Measurements from ENCODE around the gene SHISA5.
A peak's percentile ranks its signal among the peaks of the same experiment; 100 is the strongest.

Gene SHISA5

GRCh38 chr3:48456456-48456855 is 47.5 kb downstream of the SHISA5 start:
- DNase-seq, result no peak

DNA sequence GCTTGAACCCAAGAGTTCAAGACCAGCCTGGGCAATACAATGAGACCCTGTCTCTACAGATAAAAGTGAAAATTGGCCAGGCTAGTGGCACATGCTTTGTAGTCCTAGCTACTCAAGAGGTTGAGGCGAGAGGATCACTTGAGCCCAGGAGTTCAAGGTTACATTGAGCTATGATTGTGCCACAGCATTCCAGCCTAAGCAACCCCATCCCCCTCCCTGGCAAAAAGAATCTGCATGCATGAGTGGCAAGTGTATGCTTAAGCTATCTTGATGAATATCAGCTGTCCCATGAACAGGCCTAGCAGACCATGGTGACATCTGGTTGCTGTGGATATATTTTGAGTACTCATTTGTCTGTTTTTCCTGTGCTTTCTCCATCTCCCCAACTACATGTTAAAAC is 52.7 kb downstream of the SHISA5 start:
- DNase-seq, result no peak

DNA sequence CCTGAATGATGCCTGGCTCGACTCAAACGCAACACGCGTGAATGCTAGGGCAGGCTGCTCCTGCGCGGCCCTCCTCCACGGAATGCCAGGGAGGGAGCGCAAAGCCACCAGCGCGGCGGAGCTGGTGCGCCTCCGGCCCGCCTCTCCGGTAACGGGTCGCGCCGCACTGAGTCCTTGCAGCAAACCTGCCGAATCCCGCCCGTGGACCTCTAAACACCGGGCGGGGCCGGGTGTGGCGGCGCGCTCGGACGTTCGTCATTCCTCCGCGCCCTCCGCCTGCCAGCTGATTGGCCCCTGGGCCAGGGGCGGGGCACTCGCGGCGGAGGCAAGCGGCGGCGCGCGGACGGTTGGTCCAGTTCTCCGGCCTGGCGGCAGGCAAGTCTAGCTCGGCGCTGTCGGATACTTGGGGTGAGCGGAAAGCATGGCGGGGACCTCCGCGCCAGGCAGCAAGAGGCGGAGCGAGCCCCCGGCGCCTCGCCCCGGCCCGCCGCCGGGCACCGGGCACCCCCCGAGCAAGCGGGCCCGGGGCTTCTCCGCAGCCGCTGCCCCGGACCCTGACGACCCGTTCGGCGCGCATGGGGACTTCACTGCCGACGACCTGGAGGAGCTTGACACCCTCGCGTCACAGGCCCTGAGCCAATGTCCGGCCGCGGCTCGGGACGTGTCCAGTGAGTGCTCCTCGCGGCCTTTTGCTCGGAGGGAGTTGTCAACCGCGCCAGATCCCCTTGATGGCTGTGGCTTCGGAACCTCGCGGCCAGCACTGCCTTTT is 57.4 kb downstream of the SHISA5 start, which contains the start of gene ATRIP:
Gene ATRIP, plus strand, starts transcription at position 313 of the 769 bp plus-strand sequence. Its CDS starts 109 bp downstream, at position 422.
- DNase-seq, result peak; percentile 32

DNA sequence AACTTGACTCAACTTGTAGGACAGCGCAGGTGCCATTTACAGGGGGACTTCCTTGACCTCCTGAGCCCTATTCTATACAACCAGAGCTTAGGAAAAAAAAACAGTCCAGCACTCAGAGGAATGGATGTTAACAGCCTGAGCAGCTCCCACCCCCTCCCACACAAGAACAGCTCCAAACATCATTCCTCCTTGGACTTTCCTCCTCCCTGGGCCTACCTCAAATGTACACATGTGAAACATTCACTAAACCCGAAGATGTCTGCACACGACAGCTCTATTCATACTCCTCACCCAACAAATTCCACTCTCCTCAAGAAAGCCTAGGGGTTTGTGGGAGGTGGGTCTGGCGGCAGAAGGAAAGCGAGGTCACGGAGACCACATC is 57.9 kb downstream of the SHISA5 start:
- DNase-seq, result no peak

- no peak for DNase-seq
Measured at GRCh38 chr3:48445277-48445882, 58.6 kb downstream of the SHISA5 start.

- no peak for DNase-seq
Measured at GRCh38 chr3:48441940-48442339, 62.0 kb downstream of the SHISA5 start.

DNA sequence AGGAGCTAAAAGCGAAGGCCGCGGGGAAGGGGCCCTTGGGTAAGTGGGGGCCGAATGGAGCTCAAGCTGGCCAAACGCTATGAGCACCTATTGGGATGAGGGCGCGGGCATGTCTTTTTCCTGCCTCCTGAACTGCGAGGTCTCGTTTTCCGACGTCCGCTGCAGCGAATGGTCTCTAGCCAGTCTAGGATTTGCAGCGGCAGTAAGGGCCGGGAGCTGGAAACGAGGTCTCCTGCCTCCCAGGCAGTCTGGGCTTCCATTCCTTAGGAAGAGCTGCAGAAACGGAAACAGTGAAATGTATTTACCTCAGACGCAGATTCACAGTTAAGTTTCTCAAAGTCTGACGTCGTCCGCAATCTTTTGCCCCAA is 63.4 kb downstream of the SHISA5 start:
- no peak for DNase-seq

- peak; percentile 82 for DNase-seq
Measured at GRCh38 chr3:48439820-48440589, 64.0 kb downstream of the SHISA5 start, which contains the start of the genes CCDC51 and TMA7. CCDC51 (minus strand) TSS chr3:48440119; CDS start chr3:48435128, 4,991 bp downstream. TMA7 (plus strand) TSS chr3:48440257; CDS start chr3:48440297, 40 bp downstream.

- no peak for DNase-seq
Measured at GRCh38 chr3:48437812-48438211, 66.2 kb downstream of the SHISA5 start.

DNA sequence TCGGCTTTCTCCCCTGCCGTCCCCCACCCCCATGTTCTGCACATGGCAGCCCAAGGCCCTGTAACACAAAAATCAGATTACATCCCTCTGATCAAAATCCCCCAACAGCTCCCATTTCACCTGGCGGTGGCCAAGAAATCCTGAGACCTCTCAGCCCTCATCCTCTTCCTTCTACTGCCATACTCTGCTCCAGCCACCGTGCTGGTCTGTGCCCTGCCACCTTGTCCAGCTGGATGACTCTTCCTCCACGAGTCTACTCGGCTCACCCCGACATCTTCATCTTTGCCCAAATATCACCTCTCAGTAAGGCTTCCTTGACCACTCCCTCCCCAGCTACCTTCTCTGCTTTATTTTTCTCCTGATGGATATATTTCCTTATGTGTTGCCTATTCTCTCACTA is 67.1 kb downstream of the SHISA5 start:
- DNase-seq, result no peak

DNA sequence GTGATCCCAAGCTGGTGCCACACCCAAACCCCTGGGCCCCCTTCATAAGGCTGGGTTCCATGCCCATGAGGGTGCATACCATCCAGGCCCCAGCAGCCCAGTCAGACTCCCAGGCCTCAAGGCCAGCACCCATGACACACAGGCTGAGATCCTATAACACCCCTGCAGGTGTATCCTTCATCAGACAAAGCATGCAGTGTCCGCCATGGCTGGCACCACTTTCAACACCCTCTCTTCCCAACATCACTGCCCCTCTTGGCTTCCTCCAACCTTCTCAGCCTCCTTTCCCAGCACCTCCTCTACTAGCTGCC is 67.5 kb downstream of the SHISA5 start:
- DNase-seq, result no peak

GRCh38 chr3:48435774-48436476 is 68.0 kb downstream of the SHISA5 start:
- peak; percentile 21 for DNase-seq

DNA sequence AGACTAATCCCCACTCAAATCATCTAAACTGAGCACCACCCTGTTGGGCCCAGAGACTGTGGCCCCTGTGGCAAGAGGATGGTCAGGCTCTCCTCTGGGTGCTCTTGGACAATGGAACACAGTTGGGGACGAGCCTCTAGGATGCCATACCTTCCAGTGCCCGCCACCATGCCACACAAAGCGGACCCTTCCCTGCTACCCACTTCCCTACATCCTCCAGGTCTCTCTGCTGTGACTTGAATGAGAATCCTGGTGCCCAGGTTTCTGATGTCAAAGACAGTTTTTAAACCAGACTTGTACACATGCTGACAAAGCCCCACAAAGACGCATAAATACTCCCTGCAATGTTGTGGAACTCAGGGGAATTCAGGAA is 68.8 kb downstream of the SHISA5 start:
- DNase-seq, result no peak

- DNase-seq, result no peak
Measured at GRCh38 chr3:48434591-48435222, 69.3 kb downstream of the SHISA5 start.

DNA sequence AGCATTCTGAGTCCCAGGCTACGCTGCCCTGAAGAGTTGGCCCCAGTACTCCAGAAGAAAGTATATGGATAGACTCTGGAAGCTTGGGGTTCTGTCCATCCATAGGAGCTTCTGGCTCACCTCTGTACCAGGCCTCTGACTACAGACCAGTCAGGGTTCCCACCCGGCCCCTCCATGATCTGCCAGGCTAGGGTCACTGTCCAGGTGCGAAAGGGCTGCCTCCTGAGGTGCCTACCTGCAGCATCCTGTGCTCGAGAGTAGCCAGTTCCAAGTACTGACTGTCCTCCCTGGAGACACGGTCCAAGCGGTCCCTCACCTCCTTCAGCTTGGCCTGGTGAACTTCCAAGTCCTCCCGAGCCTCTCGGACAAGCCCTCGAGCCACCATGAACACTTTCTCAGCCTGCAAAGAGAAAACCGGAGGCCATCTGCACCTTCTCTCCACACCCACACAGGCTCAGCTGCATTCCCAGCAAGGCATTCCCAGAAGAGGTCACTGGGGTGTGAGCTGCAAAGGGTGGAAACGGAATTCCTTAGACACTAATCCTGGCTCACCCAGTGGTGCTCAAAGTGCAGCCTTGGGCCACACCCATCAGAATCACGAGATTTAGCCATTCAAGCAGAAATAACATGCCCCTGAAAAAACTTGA is 70.4 kb downstream of the SHISA5 start:
- DNase-seq, result no peak

DNA sequence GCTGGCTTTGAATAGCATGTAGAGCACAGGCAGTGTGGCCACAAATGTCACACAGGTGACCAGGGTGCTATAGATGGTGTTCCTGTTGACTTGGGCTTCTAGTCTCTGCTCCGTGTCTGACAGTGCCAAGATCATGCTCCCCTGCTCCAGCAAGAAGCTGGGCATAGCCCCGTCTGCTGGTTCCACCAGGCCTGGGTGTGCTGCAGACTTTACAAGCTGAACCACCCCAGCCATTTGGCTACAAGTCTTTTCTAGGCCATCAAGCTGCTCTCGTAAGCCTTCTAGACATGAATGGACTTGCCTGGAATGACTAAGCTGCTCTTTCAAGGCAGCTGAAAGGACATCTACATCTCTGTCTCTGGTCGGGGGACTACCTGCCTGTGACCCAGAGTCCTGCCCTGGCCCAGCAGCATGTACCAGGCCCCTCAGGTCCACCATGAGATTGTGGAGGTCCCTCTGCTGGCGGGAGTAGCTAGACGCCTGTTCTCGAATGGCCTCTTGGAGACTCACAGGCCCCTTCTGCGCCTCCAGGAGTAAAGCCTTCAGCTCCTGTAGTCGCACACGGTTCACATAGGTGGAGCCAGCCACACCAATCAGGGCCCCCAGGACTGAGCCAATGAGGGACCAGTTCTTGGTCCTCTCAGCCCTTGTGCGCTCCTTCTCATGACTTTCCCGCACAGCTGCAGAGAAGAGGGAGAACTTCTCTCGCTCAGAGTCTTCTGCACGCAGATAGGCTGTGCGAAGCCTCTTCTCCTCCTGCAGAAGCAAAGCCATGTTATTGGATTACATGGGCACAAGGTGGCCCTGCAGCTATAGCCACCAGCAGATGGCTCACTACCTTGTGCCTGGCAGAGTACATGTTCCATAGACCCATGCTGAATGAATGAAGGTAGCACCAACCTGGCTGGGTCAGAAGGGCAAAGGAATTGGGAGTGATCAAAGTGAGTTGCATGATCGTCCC is 71.3 kb downstream of the SHISA5 start:
- DNase-seq, result no peak

- no peak for DNase-seq
Measured at GRCh38 chr3:48431224-48432029, 72.5 kb downstream of the SHISA5 start.

GRCh38 chr3:48430708-48431101 is 73.3 kb downstream of the SHISA5 start:
- no peak for DNase-seq

DNA sequence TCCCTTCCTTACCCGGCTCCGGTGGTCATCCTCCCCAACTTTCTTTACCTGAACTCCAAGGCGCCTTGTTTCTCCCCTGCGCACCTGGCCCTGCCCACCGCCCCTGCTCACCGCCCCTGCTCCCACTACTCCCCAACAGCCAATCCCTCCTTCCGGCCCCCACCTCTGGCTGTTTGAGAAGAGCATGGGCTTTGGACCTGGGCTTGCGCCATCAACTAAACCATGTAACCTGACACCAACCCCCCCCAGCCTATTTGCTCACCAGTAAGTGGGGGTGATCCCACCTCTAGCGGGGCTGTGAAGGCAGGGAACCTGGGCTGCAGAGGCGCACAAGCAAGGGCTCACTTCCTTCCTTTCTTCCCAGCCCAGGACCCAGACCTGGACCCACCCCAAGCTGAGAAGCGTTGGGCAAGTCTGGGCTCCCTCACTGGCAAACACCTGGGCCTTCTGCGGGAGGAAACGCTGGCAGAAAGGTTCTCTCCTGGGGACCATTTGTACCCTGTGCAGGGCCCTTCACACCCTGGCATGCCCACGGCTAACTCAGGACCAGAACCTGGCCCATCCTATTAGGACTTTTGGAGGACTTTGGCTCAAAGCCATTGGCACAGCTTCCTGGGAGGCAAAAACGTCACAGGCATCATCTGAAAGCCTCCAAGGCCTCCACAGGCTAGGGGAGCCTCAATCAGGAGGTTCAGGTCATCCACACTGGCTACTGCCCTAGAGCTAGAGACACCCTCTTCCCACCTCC is 73.8 kb downstream of the SHISA5 start, which contains the start of gene PLXNB1:
Gene PLXNB1, minus strand, starts transcription at position 127 of the 748 bp plus-strand sequence. CDS start 5,475 bp downstream, outside the sequence.
- DNase-seq, result no peak
